SK-N-MC (cell line): ENCODE results near the gene C2CD4D.

Source experiments
- EZH2 ChIP-seq: fragments of 200-600 bp; sonication (generic); IDR thresholded peaks from one replicate; pipeline ENCODE4 v1.6.1; 2017; ENCODE audit warnings: antibody characterized with exemption
- POLR2AphosphoS5 ChIP-seq: IDR thresholded peaks from 2 replicates; pipeline ENCODE4 v1.6.1; 2012; ENCODE audit warnings: mild to moderate bottlenecking, low read depth, low read length, borderline replicate concordance

- no peak for TF ChIP-seq EZH2
- TF ChIP-seq POLR2AphosphoS5: no peak
These were observed 41.9 kb upstream of the C2CD4D start for GRCh38 chr1:151881479-151881878.
